Muscle of arm (tissue), 14 donors: Measurements from ENCODE around the gene INTS6. TPM values are rescaled to one million over a fixed set of nuclear protein-coding genes. Genes with fewer than 3 reads are reported as not detected.

Source experiments
- DNase-seq: peaks from one replicate; pipeline ENCODE4 v3.0.0-alpha.2; 2013
- long read RNA-seq, 11 donors: transcript quantifications; one replicate each; lab custom pipeline, GENCODE V29; 2026
- polyA plus RNA-seq, 12 donors: library from polyadenylated mRNA; unstranded; fragments of 120-200 nt; gene quantifications; one replicate each; pipeline ENCODE4 v1.2.1, GENCODE V29; 2013; ENCODE audit not compliant: insufficient read length in 12 of 12

Gene INTS6
- polyA plus RNA-seq = 10 to 100 TPM in 11 of 12 donors, not detected in 1; 18.9 to 38.2 (median 23.3) TPM
- long read RNA-seq, donor 1, full-length matches to known transcripts = 6 of 6 reads
- long read RNA-seq, donor 1, partial matches to known transcripts = 0 of 6 reads
- long read RNA-seq, donor 1, other reads (novel, unspliced or antisense) = 0 of 6 reads
- long read RNA-seq, donor 2, partial matches to known transcripts = 0 of 1 reads
- long read RNA-seq, donor 2, other reads (novel, unspliced or antisense) = 0 of 1 reads
- long read RNA-seq, donor 3, full-length matches to known transcripts = 1 of 1 reads
- long read RNA-seq, donor 3, partial matches to known transcripts = 0 of 1 reads
- long read RNA-seq, donor 3, other reads (novel, unspliced or antisense) = 0 of 1 reads
- long read RNA-seq, donor 4, full-length matches to known transcripts = 2 of 2 reads
- long read RNA-seq, donor 4, partial matches to known transcripts = 0 of 2 reads
- long read RNA-seq, donor 4, other reads (novel, unspliced or antisense) = 0 of 2 reads
- long read RNA-seq, donor 5, partial matches to known transcripts = 0 of 3 reads
- long read RNA-seq, donor 5, other reads (novel, unspliced or antisense) = 0 of 3 reads
- long read RNA-seq, donor 6, full-length matches to known transcripts = 5 of 5 reads
- long read RNA-seq, donor 6, partial matches to known transcripts = 0 of 5 reads
- long read RNA-seq, donor 6, other reads (novel, unspliced or antisense) = 0 of 5 reads
- long read RNA-seq, donor 7, full-length matches to known transcripts = 4 of 4 reads
- long read RNA-seq, donor 7, partial matches to known transcripts = 0 of 4 reads
- long read RNA-seq, donor 7, other reads (novel, unspliced or antisense) = 0 of 4 reads
- long read RNA-seq, donor 8, partial matches to known transcripts = 0 of 2 reads
- long read RNA-seq, donor 8, other reads (novel, unspliced or antisense) = 0 of 2 reads
- long read RNA-seq, donor 9 = 0 reads
- long read RNA-seq, donor 10, full-length matches to known transcripts = 1 of 1 reads
- long read RNA-seq, donor 10, partial matches to known transcripts = 0 of 1 reads
- long read RNA-seq, donor 10, other reads (novel, unspliced or antisense) = 0 of 1 reads
- long read RNA-seq, donor 11 = 0 reads

DNA sequence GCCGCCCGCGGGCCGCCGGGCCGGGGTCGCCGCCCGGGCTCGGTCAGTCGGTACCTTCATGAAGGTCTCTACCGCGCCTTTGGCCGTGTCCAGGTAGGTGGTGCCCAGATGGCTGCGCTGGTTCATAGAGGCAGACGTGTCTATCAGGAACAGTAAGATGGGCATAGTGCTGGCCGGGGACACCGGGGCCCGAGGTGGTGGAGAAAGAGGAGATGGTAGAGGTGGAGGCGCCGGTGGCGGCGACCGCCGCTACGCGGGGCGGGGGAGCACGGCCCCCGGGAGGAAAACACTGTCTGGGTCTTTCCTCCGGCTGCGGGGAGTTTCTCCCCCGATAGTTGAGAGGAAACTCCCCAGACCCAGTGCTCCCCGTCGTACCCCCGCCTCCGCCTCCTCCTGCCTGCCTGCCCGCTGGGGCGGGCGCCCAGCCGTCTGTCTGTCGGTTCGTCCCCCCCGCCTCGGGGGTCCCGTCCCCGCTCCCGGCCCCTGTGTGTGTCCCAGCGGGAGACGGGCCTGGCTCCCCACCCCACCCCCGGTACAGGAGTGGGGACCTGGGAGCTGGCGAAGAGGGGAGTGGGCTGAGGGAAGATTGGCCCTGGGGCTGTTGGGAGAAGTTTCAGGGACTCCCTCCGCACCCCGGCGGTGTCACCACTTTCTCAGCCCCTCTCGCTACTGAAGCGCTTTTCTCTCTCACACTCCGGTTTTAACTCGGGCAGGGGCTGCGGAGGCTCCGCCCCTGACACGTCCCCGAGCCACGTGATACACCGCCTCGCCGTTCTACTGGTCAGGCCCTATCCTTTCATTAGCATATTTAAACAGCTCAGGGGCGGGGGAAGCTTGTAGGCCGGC is at the start of gene INTS6:
INTS6 (minus strand) TSS at position 676 of the 846 bp plus-strand sequence; CDS start at position 165, 511 bp downstream.
- DNase-seq = peak; percentile 98

DNA sequence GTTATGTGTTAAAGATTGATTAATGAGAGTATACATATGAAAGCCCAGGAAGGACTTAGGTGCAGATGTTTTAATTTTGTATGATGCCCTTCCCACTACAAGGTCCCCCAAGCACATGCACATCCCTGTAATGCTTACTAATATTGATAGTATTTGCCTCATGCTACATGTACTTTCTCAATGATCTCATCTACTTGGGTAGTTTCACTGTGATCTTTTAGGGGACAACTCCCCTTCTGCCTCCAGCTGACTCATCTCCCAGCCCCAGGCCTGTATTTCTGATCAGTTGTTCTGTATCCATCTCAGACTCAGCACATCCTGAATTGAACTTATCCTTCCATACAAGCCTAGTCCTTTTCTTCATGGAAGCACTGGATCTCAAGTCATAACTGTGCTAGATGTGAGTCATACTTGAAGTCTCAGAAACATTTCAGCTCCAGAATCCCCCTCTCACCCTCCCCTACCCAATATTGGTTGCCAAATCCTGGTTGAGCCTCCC is 49.4 kb upstream of the INTS6 start:
- DNase-seq = no peak

- no peak for DNase-seq
Measured at GRCh38 chr13:51501592-51502152, 48.8 kb upstream of the INTS6 start.

GRCh38 chr13:51501096-51501495 is 48.3 kb upstream of the INTS6 start:
- no peak for DNase-seq

DNA sequence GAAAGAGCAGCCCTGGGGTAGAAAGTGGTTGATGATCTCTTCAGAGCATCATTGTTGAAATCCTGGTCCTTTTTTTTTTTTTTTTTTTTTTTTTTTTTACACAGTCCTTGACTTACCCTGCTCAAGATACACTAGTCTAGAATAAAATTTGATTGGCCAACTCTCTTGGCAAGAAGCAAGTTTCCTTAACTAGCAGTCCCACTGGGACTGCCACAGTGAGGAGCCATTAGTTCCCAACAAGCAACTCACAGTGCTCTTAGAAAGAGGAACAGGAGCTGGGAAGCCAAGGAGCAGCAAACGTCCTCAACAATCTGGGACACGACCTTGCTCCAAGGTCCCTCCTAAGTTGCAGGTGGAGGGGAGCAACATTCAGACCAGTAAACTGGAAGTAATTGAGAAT is 47.9 kb upstream of the INTS6 start:
- DNase-seq = no peak

DNA sequence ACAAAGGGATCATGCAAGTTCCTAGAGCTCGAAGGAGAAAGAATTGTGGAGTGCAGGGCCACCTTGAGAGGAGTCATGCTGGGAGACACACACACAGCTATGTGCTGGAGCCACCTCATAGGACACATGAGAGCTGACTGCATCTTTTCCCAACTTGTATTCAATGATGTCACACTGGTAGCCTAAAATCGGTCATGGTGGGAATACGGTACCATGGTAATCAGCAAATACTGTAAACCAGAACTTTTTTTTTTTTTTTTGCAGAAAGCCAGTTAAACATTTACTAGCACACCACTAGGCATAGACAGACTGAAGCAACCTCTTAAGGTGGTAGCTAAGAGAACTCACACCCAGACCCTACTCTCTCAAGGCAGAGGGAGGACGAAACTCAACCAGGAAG is 47.0 kb upstream of the INTS6 start:
- no peak for DNase-seq

DNA sequence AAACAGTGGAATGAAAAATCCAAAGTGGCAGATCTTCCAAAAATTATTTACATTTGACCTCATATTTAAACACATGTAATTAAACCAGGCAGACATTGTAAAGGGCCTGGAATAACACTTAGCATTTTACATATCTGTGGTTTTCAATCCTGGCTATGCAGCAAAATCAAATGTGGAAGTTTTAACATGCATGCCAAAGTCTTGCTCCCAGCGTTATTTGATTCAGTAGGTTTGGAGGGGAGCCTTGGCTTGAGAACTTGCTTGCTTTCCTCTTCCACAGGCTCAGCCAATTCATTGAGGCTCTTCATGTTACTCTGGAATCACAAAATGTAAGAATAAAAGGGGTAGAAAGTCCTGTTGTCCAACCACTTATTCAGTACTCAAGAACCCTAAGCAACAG is 42.5 kb upstream of the INTS6 start:
- DNase-seq = peak; percentile 28

GRCh38 chr13:51494156-51494555 is 41.3 kb upstream of the INTS6 start:
- no peak for DNase-seq

GRCh38 chr13:51488212-51488611 is 35.4 kb upstream of the INTS6 start:
- DNase-seq = no peak

GRCh38 chr13:51481656-51482055 is 28.8 kb upstream of the INTS6 start:
- DNase-seq = no peak

DNA sequence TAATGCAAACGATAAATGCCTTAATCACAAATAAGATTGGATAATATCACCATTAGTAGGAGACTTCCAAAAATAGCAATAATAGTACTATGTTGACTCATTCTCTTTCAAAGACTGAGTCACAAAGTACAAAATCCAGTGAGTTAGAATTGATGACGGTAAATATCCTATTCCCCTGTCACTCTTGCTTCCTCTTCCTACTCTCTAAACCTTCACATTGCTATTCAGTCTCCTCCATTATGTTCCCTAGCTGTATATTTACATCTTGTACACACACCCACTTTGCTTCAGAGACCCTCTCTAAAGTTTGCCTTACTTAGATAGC is 26.3 kb upstream of the INTS6 start:
- no peak for DNase-seq

GRCh38 chr13:51478418-51479198 is 25.8 kb upstream of the INTS6 start:
- no peak for DNase-seq

GRCh38 chr13:51477653-51478324 is 25.0 kb upstream of the INTS6 start:
- no peak for DNase-seq

GRCh38 chr13:51477149-51477548 is 24.3 kb upstream of the INTS6 start:
- DNase-seq = no peak

- no peak for DNase-seq
Measured at GRCh38 chr13:51475727-51476501, 23.1 kb upstream of the INTS6 start.

GRCh38 chr13:51469790-51470189 is 17.0 kb upstream of the INTS6 start:
- DNase-seq = no peak

GRCh38 chr13:51467730-51468129 is 14.9 kb upstream of the INTS6 start:
- DNase-seq = no peak

DNA sequence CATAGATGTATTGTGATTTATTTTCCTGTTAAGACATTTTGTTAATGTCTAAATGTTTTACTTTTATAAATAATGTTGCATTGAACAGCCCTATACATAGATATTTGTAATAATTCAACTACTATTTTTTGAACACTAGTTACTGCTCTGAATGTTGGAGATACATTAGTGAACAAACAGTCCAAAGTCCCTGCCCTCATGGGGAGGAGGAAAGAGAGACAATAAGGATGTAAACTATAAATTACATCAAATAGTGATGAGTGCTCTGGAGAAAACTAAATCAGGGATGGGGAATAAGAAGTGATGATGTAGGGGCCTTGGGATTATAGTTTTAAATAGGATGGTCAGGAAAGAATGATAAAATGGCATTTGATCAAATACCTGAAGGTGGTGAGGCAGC is 12.3 kb upstream of the INTS6 start:
- no peak for DNase-seq
